Activated CD4-positive, alpha-beta T cell treated with anti-CD3 and anti-CD28 coated beads for 36 hours (primary cell): Measurements from ENCODE around the gene TMEM238L. TPM values are rescaled to one million over a fixed set of nuclear protein-coding genes. Genes with fewer than 3 reads are reported as not detected.

Experiments used
- ATAC-seq: fragments of 200-7000 bp; cut with Tn5 transposase; one replicate; pipeline ENCODE4 v1.10.0; 2021; ENCODE audit warnings: mild to moderate bottlenecking, moderate library complexity
- CTCF ChIA-PET: fragments of 350-600 bp; sonication (Branson Sonifier 250); formaldehyde crosslinking; loops from one replicate; lab custom pipeline; 2021; ENCODE audit warnings: antibody characterized with exemption; lab: Charles Lee
- POLR2A ChIA-PET: fragments of 350-600 bp; sonication (Branson Sonifier 250); formaldehyde crosslinking; loops from one replicate; lab custom pipeline; 2021; ENCODE audit warnings: antibody characterized with exemption, inconsistent platforms; lab: Charles Lee
- DNase-seq: peaks from one replicate; pipeline ENCODE4 v3.0.0-alpha.2; 2020
- H3K27ac Mint-ChIP-seq: one replicate; pipeline ENCODE4 v1.8.0; 2021; ENCODE audit warnings: mixed read lengths
- H3K27me3 Mint-ChIP-seq: one replicate; pipeline ENCODE4 v1.8.0; 2021; ENCODE audit warnings: mixed read lengths
- H3K36me3 Mint-ChIP-seq: one replicate; pipeline ENCODE4 v1.8.0; 2021; ENCODE audit warnings: low read depth, mixed read lengths
- H3K4me1 Mint-ChIP-seq: one replicate; pipeline ENCODE4 v1.8.0; 2021; ENCODE audit warnings: mixed read lengths
- H3K4me3 Mint-ChIP-seq: one replicate; pipeline ENCODE4 v1.8.0; 2021; ENCODE audit warnings: mild to moderate bottlenecking, moderate library complexity, mixed read lengths
- H3K9me3 Mint-ChIP-seq: one replicate; pipeline ENCODE4 v1.8.0; 2021; ENCODE audit warnings: low read depth, mixed read lengths
- intact Hi-C, 2 experiments: fragments of 100-400 bp; cut with DNase I in 1 of 2; cut with micrococcal nuclease in 1 of 2; formaldehyde crosslinking; loops; one replicate each; pipeline versions ENCODE4 v1.14.2 to v1.15.1; 2022 to 2024; cut with DNase I, micrococcal nuclease
- total RNA-seq, 2 experiments: library from RNA; stranded (reverse); gene quantifications; one replicate each; pipeline ENCODE4 v1.2.3, GENCODE V29; 2021

The TMEM238L gene
- total RNA-seq, 2 experiments from 2014 or later, result not detected

DNA sequence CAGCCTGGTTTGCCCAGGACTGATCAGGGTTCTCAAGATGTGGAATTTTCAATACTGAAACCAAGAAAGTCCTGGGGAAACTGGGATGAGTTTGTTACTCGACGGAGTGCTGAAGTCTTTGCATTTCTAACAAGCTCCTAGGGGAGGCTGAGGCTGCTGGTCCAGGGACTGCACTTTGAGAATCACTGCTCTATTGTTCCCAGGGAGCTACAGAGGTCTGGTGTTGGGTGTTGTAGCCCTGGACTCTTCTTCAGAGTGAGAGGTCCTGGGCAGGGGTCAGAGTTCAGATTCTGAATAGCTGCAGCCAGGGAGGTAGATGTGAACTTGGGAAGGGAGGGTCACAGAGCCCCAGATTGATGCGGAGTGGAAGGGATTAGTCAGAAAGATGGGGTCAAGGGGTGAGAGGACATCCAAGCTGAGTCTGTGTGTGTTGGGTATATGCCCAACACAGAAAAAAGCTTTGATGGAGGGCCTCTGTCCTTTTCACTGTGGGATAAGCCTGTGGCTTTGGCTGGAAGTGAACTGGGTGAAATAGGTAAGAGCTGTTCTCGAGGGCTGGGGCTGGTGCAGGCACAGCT is 14.1 kb downstream of the TMEM238L start:
- DNase-seq (no peak), ATAC-seq (no peak)
- H3K27me3 Mint-ChIP-seq, result peaks cover 2% of the 10 kb centered on the region
- POLR2A ChIA-PET, result interaction anchor here (0.6 kb wide), 1 partner anchor 201 kb away, joined by 4 read pairs; no protein-coding TSS in a partner anchor
- no peak overlapping the region for H3K27ac Mint-ChIP-seq
- no peaks in the 10 kb centered on the region for H3K9me3 Mint-ChIP-seq
- H3K4me3 Mint-ChIP-seq, result no peak overlapping the region
- no peaks in the 10 kb centered on the region for H3K4me1 Mint-ChIP-seq
- H3K36me3 Mint-ChIP-seq, result no peaks in the 10 kb centered on the region
- intact Hi-C loops, result no loop called here
- CTCF ChIA-PET, result interaction anchor here (0.7 to 1.6 kb wide), 3 partner anchors 17 to 507 kb away, joined by 3 to 5 read pairs (median 3); no protein-coding TSS in a partner anchor

DNA sequence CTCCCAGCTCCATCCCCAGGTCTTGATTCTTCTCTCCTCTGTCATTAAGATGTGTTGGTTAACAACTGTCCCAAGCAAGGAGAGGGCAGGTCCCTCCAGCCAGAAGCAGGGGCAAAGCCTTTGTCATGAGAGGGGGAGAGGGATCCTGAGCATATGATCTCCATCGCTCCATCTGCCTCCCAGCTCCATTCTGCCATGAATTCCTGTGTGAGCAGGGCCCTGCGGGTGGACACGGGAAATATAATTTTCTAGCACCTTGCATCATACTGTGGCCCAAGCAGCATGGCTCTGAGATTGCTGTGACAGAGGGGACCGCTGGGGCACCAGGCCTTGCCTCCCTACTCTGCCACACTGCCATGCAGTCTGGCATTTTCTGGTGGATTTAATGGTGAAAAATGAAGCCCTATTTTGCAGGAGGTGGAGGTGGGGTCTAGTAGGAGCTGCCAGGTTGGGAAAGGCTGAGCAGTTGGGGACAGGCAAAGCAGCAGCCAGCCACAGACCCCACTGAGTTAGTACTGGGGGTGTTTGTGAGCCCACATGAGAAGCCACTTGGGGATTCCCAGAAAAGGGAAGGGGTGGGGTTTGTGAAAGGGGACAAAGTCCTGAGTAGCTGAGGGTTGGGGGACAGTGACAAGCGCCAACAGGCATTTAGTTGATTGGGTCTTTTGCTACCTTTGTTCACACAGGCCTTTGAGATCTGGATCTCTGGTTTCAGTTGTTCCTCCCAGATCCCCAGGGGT is 16.4 kb downstream of the TMEM238L start:
- POLR2A ChIA-PET, result no interaction called here
- Mint-ChIP-seq H3K36me3 (no peaks in the 10 kb centered on the region), H3K27ac (no peak overlapping the region), H3K4me3 (no peak overlapping the region), H3K4me1 (no peaks in the 10 kb centered on the region), H3K27me3 (peaks cover 2% of the 10 kb centered on the region), H3K9me3 (peaks cover 9% of the 10 kb centered on the region)
- CTCF ChIA-PET, result interaction anchor here (0.8 kb wide), 1 partner anchor 113 kb away, joined by 3 read pairs; no protein-coding TSS in a partner anchor
- no peak for ATAC-seq
- DNase-seq, result no peak
- intact Hi-C loops, result no loop called here

DNA sequence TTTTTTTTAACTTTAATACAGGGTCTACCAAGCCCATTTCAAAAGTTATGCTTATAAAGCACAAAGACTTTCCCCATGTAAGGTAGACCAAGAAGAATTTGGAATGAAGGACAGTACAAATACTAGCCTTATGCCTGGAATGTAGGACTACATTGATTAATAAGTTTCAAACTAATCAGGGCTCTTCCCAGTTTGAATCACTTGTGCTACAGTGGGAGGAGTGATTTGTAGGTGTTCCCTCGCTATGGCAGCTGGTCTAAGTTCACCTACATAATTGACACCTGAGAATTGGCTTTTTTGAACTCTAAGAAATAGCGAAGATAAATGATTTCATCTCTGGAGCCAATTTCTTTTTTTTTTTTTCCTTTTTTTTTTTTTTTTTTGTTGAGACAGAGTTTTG is 18.6 kb downstream of the TMEM238L start:
- intact Hi-C loops, result no loop called here
- Mint-ChIP-seq H3K27me3 (peaks cover 2% of the 10 kb centered on the region), H3K4me3 (no peak overlapping the region), H3K36me3 (no peaks in the 10 kb centered on the region), H3K4me1 (no peaks in the 10 kb centered on the region), H3K27ac (no peak overlapping the region), H3K9me3 (peaks cover 10% of the 10 kb centered on the region)
- ChIA-PET CTCF (interaction anchor here (0.8 to 1.4 kb wide), 2 partner anchors 15 to 47 kb away, joined by 3 read pairs; no protein-coding TSS in a partner anchor), POLR2A (no interaction called here)
- ATAC-seq (no peak), DNase-seq (no peak)

DNA sequence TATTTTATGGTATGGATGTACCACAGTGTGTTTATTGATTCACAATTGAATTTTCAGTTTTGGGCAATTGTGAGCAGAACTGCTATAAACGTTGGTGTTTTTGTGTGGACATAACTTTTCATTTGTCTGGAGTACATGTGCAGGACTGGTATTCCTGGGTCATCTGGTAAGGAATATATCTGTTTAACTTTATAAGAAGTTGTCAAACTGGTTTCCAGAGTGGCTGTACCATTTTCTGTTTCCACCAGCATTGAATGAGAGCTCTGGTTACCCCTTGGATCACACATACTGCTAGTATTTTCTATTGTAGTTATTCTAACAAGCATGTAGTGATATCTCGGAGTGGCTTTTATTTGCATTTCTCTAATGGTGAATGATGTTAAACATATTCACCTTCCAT is 24.3 kb downstream of the TMEM238L start:
- H3K9me3 Mint-ChIP-seq, result peaks cover 12% of the 10 kb centered on the region
- H3K4me3 Mint-ChIP-seq, result no peak overlapping the region
- CTCF ChIA-PET, result no interaction called here

DNA sequence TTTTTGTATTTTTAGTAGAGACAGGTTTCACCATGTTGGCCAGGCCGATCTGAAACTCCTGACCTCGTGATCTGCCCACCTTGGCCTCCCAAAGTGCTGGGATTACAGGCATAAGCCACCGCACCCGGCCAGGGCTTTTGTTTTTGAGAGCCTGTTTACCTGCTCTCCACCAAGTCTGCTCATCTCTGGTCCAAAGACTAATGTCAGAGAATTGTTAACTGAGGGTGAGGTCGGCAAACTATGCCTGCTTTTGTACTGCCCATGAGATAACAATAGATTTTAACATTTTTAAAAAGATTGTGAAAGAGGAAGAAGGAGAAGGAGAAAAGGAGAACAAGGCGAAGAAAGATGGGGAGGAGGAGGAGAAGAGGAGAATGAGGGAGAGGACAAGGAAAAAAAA is 26.0 kb downstream of the TMEM238L start:
- H3K27me3 Mint-ChIP-seq, result no peaks in the 10 kb centered on the region
- H3K4me1 Mint-ChIP-seq, result no peaks in the 10 kb centered on the region
- intact Hi-C loops, result no loop called here
- peaks cover under 1% of the 10 kb centered on the region for H3K36me3 Mint-ChIP-seq
- peaks cover 7% of the 10 kb centered on the region for H3K9me3 Mint-ChIP-seq
- no peak overlapping the region for H3K27ac Mint-ChIP-seq
- CTCF ChIA-PET, result no interaction called here
- ATAC-seq (no peak), DNase-seq (no peak)
- no peak overlapping the region for H3K4me3 Mint-ChIP-seq
- POLR2A ChIA-PET, result no interaction called here

More for the DNA sequence above, 24.3 kb downstream of the TMEM238L start:
- ATAC-seq (no peak), DNase-seq (no peak)
- intact Hi-C loops, result loop anchor here in 1 of 2 experiments (5.0 kb wide), 1 partner anchor 187 kb away; no protein-coding TSS in a partner anchor
- POLR2A ChIA-PET, result no interaction called here
- Mint-ChIP-seq H3K27ac (no peak overlapping the region), H3K27me3 (no peaks in the 10 kb centered on the region), H3K36me3 (no peaks in the 10 kb centered on the region), H3K4me1 (no peaks in the 10 kb centered on the region)

DNA sequence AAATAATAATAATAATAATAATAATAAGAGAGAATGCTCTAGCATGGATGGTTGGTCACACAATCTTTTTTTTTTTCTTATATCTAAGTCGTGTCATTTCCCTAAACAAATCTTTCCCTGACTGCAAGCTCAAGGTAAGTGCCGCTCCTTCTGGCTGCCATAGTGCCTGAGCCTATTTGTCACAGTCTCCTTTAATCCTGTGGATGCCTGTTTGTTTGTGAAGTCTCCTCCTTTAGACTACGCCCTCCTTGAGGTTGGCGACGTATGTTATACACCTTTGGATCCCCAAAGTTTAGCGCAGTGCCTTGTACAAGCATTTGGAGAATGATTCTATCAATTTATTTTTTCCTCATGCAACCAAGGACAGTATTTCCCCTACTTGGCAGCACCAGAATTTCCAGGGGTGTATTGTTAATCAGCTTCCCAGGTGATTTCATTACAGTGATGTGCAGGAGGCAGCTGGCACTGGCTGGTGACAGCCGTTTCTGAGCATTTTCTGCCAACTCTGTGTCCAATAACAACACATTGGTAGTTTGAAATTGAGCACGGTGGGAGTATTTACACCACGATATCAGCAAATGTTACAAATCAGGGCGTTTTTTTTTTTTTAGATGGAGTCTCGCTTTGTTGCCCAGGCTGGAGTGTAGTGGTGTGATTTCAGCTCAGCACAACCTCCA is 26.6 kb downstream of the TMEM238L start:
- no peaks in the 10 kb centered on the region for H3K4me1 Mint-ChIP-seq

DNA sequence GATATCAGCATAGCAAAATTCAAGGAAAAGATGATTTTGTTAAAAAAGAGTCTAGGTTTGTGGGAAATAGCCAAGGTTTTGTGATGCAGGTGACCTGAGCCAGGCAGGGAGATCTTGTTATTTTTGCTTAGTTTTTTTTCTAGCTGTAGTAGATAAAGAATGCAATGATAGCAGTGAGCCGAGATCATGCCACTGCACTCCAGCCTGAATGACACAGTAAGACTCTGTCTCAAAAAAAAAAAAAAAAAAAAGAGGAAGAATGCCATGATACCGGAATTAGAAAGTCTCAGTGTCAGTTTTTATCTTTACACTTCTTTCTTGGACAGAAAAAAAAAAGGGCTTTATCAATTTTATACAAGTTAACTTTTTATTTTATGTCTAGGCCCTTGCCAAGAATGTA is 27.5 kb downstream of the TMEM238L start:
- no peak for DNase-seq
- H3K36me3 Mint-ChIP-seq, result peaks cover 5% of the 10 kb centered on the region
- peaks cover 7% of the 10 kb centered on the region for H3K9me3 Mint-ChIP-seq
- ChIA-PET CTCF (no interaction called here), POLR2A (no interaction called here)
- no peaks in the 10 kb centered on the region for H3K4me1 Mint-ChIP-seq
- ATAC-seq, result no peak
- intact Hi-C loops, result no loop called here
- H3K27ac Mint-ChIP-seq, result no peak overlapping the region
- H3K4me3 Mint-ChIP-seq, result no peak overlapping the region
- H3K27me3 Mint-ChIP-seq, result no peaks in the 10 kb centered on the region

More for the DNA sequence above, 26.6 kb downstream of the TMEM238L start:
- ChIA-PET CTCF (no interaction called here), POLR2A (no interaction called here)
- peaks cover 2% of the 10 kb centered on the region for H3K36me3 Mint-ChIP-seq
- intact Hi-C loops, result no loop called here
- H3K27me3 Mint-ChIP-seq, result no peaks in the 10 kb centered on the region
- no peak for DNase-seq
- H3K27ac Mint-ChIP-seq, result no peak overlapping the region
- H3K9me3 Mint-ChIP-seq, result peaks cover 4% of the 10 kb centered on the region
- no peak for ATAC-seq
- H3K4me3 Mint-ChIP-seq, result no peak overlapping the region

DNA sequence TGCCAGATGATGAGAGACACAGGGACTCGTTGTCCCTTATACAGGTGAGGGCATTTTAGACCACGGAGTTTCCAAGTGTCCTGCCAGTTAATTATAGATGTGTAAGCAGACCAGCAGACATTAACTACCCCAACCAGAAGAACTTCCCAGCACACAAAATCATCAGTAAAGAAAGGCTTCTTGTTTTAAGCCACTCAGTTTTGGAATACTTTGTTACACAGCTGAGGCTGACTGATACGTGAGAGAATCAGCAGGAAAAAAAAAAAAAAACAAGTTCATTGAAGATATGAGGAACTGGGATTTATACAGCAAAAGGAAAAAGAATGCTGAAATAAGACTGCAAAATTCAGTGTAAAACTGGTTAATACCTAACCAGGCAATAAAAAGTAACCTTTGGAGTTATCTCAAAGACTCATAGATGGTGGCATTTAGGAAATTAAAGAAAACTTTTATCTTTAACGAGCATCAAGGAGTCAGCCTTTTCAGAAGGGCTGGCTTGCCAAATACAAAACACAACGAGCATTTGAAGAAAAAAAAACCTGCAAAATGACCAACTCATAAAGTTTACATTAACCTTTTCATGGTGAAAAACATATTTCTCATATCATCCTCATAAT is 28.1 kb downstream of the TMEM238L start:
- Mint-ChIP-seq H3K36me3 (peaks cover 6% of the 10 kb centered on the region), H3K4me1 (no peaks in the 10 kb centered on the region), H3K27me3 (no peaks in the 10 kb centered on the region), H3K9me3 (peaks cover 9% of the 10 kb centered on the region), H3K27ac (no peak overlapping the region), H3K4me3 (no peak overlapping the region)
- ChIA-PET POLR2A (no interaction called here), CTCF (no interaction called here)
- intact Hi-C loops, result no loop called here
- DNase-seq (no peak), ATAC-seq (no peak)

DNA sequence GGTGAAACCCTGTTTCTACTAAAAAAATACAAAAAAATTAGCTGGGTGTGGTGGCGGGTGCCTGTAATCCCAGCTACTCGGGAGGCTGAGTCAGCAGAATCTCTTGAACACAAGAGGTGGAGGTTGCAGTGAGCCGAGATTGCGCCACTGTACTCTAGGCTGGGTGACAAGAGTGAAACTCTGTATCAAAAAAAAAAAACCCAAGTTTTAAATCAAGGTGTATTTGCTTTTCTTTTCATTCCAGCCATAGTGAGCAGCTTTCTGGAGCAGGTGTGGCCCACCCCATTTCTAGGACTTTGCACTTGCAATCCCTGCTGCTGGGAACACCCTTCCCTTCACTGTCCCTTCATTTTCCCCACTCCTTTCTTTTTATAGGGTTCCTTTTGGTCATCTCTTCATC is 28.8 kb downstream of the TMEM238L start:
- intact Hi-C loops, result no loop called here
- ChIA-PET POLR2A (no interaction called here), CTCF (interaction anchor here (0.7 kb wide), 1 partner anchor 1250 kb away, joined by 3 read pairs; no protein-coding TSS in a partner anchor)
- DNase-seq, result no peak
- Mint-ChIP-seq H3K4me3 (no peak overlapping the region), H3K27me3 (no peaks in the 10 kb centered on the region), H3K27ac (no peak overlapping the region), H3K36me3 (peaks cover 6% of the 10 kb centered on the region), H3K4me1 (no peaks in the 10 kb centered on the region), H3K9me3 (peaks cover 9% of the 10 kb centered on the region)
- ATAC-seq, result no peak

DNA sequence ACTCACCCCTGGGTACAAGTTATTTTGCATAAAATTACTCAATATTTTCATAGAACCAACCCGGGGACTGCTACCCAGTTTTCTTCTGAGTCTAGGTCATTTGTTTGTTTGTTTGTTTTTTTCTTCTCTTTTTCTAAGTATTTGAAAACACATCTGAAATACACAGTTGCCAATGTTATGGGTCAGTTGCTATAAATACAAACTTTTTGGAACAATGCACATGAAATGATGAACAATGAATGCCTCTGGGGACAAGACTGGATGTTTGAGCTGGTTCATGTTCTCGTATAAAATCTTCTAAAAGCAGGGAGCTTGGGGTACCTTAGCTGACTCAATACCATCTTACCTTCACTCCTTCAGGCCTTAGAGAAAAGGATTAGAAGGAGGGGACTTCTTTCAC is 30.5 kb downstream of the TMEM238L start:
- intact Hi-C loops, result no loop called here
- POLR2A ChIA-PET, result no interaction called here

More for the DNA sequence above, 30.5 kb downstream of the TMEM238L start:
- DNase-seq (no peak), ATAC-seq (no peak)
- CTCF ChIA-PET, result interaction anchor here (0.6 to 2.8 kb wide), 10 partner anchors 9 to 76 kb away, joined by 3 to 15 read pairs (median 4); no protein-coding TSS in a partner anchor
- H3K4me1 Mint-ChIP-seq, result no peaks in the 10 kb centered on the region
- no peaks in the 10 kb centered on the region for H3K27me3 Mint-ChIP-seq
- H3K36me3 Mint-ChIP-seq, result peaks cover 6% of the 10 kb centered on the region
- no peak overlapping the region for H3K4me3 Mint-ChIP-seq
- peaks cover 9% of the 10 kb centered on the region for H3K9me3 Mint-ChIP-seq
- H3K27ac Mint-ChIP-seq, result no peak overlapping the region
